HG03066 (cell line): ENCODE results near the gene NIPAL4.
"Not testable (repeated sequence)": the region's sequence is repeated elsewhere in the genome, so short reads cannot be mapped to it uniquely, and the experiment has no call there.

Experiments
- ATAC-seq: cut with Tn5 transposase; IDR thresholded peaks from one replicate; pipeline ENCODE4 v1.9.1; 2021; ENCODE audit warnings: low read depth; ENCODE audit not compliant: unreplicated experiment

NIPAL4 gene

GRCh38 chr5:157459715-157460599 is at the start of gene NIPAL4:
Gene NIPAL4, plus strand, starts transcription at chr5:157460213. Its CDS starts 108 bp downstream, at chr5:157460321.
- ATAC-seq: no peak

GRCh38 chr5:157415838-157416237 is 44.2 kb upstream of the NIPAL4 start:
- no peak for ATAC-seq

DNA sequence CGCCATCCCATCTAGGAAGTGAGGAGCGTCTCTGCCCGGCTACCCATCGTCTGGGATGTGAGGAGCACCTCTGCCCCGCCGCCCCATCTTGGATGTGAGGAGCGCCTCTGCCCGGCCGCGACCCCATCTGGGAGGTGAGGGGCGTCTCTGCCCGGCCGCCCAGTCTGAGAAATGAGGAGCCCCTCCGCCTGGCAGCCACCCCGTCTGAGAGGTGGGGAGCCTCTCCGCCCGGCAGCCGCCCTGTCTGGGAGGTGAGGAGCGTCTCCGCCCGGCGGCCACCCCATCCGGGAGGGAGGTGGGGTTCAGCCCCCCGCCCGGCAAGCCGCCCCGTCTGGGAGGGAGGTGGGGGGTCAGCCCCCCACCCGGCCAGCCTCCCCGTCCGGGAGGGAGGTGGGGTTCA is 40.5 kb upstream of the NIPAL4 start:
- ATAC-seq: not testable (repeated sequence)

- not testable (repeated sequence) for ATAC-seq
Measured at GRCh38 chr5:157429920-157430319, 30.1 kb upstream of the NIPAL4 start.

DNA sequence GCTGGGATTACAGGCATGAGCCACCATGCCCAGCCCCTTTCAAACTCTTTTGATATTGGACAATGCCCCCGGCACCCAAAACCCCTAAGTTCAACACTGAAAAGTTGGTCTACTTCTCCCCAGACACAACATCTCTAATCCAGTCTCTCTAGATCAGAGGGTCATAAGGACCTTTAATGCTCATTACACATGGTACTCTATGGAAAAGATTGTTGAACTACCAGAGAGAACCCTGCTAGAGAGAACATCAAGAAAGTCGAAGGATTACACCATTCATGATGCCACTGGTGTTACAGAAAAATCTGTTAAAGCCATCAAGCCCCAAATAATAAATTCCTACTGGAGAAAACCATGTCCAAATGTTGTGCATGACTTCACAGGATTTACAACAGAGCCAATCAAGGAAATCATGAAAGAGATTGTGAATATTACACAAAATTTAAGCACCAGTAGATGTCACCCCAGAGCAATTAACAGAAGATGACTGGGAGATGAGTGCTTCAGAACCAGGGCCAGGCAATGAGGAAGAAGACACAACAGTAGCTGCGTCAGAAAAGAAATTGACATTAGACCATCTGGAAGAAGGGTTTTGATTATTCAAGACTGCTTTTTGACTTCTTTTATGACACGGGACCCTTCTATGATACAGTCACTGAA is 28.3 kb upstream of the NIPAL4 start:
- ATAC-seq: peak; percentile 87

DNA sequence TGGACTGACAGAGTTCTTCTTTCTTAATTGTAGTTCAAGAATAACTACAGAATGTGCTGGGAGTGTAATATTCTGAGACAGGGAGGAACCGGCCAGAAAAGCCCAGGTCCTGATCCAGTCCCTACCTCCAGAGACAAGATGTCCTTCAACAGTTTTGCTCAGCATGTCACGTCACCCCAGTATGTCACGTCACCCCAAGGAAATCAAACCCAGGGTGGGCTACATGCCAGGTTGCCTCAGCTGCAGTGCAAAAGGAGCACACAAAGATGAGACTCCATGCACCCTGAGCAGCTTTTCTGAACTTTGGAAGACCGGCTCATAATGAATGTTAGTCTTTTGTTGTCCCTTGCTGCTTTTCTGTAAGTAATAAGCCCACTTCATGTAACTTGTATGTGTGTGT is 25.9 kb upstream of the NIPAL4 start:
- no peak for ATAC-seq

- no peak for ATAC-seq
Measured at GRCh38 chr5:157443041-157443549, 16.9 kb upstream of the NIPAL4 start.

DNA sequence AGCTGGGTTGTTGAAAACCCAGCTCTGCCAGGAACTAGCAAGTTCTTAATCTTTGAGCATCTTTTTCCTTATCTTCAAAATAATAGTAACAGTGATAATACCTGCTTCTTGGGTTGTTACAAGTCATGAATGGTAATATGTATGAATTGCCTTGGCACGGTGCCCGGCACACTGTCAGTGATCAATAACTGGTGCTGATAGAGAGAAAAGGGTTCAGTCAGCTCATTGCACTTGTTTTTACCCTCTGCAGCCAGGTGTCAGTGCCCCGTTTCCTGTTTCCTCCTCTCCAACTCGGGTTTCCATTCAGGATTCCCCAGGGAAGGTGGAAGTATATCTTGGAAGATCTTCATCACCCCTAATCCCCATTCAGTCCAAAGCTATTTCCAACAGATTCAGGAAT is 15.8 kb upstream of the NIPAL4 start:
- ATAC-seq: no peak

DNA sequence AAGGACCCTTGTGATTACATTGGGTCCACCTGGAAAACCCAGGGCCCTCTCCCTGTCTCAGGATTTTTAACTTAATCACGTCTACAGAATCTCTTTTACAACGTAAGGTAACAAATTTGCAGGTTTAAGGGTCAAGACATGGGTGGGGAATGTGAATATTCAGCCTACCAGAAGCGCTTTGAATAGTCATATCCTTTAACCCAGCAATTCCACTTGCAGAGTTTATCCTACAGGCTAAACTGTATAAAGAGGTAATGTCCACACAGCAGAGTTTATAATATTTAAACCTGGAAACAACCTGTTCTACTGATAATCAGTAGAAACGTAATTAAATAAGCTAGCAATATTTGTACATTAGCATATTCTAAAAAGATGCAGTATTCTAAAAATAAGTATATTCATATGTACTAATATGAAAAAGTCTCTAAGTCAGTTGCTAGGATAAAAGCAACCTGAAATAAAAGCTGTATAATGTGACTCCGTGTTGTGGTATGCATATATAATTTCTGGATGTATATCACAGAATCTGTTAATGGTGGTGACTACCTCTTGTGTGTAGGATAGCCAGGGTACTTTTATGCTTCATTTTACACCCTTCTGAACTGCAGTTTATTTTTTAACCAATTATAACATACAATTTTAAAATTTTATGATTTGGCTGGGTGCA is 14.1 kb upstream of the NIPAL4 start:
- no peak for ATAC-seq

- ATAC-seq: no peak
Measured at GRCh38 chr5:157446412-157446935, 13.5 kb upstream of the NIPAL4 start.

GRCh38 chr5:157447201-157447637 is 12.8 kb upstream of the NIPAL4 start:
- no peak for ATAC-seq

- ATAC-seq: no peak
Measured at GRCh38 chr5:157449011-157449723, 10.8 kb upstream of the NIPAL4 start.

- ATAC-seq: no peak
Measured at GRCh38 chr5:157450024-157450423, 10.0 kb upstream of the NIPAL4 start.

- no peak for ATAC-seq
Measured at GRCh38 chr5:157451806-157452205, 8.2 kb upstream of the NIPAL4 start.

- ATAC-seq: no peak
Measured at GRCh38 chr5:157454273-157454672, 5.7 kb upstream of the NIPAL4 start.

DNA sequence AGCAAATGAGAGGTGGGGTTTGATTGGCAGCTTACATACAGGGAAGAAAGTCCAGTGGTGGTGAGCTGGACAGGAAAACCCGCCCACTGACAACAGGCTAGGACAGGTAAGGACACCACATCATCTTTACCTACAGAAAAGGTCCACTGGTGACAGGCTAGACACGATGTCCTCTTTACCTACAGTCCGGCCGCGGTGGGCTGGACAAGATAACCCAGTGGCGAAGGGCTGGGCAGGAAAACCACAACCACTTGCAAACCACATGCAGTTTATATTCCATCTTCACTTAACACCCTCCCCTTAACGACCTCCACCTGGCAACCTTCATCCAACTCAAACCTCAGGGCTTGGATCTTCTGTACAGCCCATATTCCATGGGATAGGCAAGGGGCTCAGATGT is 5.0 kb upstream of the NIPAL4 start:
- no peak for ATAC-seq

DNA sequence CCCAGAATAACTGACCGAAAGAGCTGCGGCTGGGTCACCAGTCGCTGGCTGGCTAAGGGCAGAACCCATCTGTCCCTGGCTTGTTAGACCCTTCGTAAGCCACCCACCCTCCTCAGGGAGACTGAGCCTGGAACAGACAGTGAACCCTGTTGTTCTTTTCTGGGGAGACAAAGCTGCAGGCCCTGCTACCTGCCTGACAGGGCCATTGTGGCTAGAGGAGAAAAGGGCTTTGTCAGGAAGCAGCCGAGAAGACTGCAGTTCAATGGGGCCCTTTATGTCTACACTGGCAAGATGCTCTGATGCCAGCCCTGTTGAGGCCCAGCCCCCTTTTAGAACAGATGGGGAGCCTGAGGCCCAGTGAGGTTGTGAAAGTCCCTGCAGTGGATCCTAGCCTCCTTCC is 3.7 kb upstream of the NIPAL4 start:
- no peak for ATAC-seq

DNA sequence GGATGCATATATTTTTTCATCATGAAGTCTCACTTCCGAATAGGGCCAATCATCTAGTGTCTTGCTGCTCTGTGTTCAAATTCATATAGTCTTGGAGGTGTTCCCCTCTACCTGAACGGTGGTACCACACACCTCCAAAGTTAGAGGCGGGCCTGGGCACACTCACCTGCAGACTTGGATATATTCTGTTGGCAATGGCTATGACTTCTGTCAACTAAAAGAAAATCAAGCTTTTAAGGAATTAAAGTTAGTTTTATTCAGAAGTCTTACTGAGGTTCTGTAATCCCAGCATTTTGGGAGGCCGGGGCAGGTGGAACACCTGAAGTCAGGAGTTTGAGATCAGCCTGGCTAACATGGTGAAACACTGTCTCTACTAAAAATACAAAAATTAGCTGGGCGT is 2.6 kb upstream of the NIPAL4 start:
- ATAC-seq: no peak

DNA sequence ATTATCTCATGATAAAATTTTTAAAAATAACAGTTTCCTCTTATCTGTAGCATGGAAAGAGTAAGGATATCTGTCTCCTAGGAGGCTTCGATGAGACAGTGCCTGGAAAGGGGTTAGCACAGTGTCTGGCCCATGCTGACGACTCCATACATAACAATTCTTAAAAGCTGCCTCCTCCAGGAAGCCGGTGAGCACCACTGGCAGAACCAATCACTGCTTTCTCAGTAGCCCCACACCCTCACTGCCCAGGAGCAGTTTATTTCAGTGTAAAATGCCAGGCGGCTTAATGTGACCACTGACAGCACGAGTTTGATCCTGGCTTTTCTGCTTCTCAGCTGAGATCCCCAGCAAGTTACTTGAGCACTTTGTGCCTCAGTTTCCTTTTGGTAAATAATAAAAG is 1.2 kb upstream of the NIPAL4 start:
- no peak for ATAC-seq
